Left renal cortex interstitium (tissue), 4 donors: ENCODE results near the gene MRGPRD. TPM values are rescaled to one million over a fixed set of nuclear protein-coding genes. Genes with fewer than 3 reads are reported as not detected.

Experiments used
- DNase-seq, 4 donors: peaks; one replicate each; pipeline ENCODE4 v3.0.0-alpha.2; 2013; ENCODE audit warnings: low read depth in 4 of 4, low spot score in 2 of 4, missing footprints in 1 of 4
- polyA plus RNA-seq, 4 donors: library from polyadenylated mRNA; unstranded; fragments of 120-200 nt; gene quantifications; one replicate each; pipeline ENCODE4 v1.2.1, GENCODE V29; 2013; ENCODE audit not compliant: insufficient read length in 4 of 4

The MRGPRD gene, protein sequence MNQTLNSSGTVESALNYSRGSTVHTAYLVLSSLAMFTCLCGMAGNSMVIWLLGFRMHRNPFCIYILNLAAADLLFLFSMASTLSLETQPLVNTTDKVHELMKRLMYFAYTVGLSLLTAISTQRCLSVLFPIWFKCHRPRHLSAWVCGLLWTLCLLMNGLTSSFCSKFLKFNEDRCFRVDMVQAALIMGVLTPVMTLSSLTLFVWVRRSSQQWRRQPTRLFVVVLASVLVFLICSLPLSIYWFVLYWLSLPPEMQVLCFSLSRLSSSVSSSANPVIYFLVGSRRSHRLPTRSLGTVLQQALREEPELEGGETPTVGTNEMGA
- under 1 TPM in 1 of 4 donors, not detected in 3; 0.11 TPM for polyA plus RNA-seq

DNA sequence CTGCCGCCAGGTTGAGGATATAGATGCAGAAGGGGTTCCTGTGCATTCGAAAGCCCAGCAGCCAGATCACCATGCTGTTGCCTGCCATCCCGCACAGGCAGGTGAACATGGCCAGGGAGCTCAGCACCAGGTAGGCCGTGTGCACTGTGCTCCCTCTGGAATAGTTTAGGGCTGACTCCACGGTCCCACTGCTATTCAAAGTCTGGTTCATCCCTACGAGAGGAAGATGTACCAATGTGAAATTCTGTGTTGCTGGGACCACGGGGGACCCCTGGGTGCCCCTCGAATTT is at the start of gene MRGPRD:
MRGPRD (minus strand) TSS at position 211 of the 290 bp plus-strand sequence; CDS start at position 211, 0 bp downstream.
- DNase-seq, result no peak

- no peak for DNase-seq
These were observed 49.5 kb upstream of the MRGPRD start for GRCh38 chr11:69030301-69030700.

GRCh38 chr11:69027704-69028372 is 47.1 kb upstream of the MRGPRD start:
- DNase-seq, result no peak

DNA sequence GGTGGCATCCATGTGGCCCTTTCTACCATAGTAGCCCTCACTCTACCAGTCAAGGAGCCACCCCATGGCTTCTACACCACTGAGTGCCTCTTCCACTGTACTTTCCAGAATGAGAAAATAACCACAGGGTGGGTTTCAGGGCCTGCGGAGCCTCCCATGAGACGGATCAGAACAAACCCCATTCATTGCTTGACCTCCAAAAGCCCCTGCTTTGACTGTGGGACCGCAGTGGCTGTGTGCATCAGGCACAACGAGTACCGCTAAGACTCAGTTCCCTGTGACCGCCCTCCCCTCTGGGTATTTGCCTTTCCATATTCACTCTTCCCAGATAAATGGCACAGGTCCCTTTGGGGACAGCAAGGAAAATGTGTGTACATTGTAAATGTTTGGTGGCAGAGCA is 43.7 kb upstream of the MRGPRD start:
- DNase-seq, result no peak

DNA sequence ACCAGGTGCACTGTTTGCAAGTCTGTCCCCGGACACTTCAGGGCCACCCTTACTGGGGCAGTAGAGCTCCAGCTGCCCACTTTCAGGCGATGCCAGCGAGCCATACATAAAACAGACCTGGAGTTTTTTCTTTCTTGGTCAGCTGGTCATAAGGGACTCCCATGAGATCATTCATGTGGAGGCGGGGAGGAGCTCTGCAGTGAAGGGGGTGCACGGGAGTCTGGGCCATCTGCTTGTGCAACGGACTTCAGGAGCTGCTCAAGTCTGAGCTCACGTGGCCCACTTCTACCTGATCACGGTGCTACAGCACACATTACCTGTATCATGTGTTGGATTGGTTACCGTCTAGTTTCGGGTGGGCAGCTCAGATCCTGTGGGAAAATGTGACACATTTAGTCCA is 41.5 kb upstream of the MRGPRD start:
- DNase-seq, result no peak

DNA sequence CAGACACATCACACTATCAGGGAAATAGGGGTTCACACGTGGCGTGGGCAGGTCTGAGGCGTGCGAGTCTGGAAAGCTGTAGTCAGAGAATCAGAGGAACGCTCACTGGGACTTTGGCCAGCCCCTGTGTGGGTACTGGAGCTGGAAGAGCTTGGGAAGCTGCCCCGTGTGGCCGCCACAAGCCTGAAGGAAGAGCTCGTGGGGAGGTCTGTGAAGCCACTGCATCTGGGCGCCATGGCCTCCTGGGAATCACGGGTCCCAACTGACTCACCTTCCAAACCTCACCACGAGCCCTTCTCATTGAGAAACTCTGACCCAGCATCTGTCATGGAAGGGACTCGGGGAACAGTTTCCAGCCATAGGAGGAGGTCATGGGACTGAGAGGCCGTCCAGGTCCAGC is 38.1 kb upstream of the MRGPRD start:
- DNase-seq, result no peak

DNA sequence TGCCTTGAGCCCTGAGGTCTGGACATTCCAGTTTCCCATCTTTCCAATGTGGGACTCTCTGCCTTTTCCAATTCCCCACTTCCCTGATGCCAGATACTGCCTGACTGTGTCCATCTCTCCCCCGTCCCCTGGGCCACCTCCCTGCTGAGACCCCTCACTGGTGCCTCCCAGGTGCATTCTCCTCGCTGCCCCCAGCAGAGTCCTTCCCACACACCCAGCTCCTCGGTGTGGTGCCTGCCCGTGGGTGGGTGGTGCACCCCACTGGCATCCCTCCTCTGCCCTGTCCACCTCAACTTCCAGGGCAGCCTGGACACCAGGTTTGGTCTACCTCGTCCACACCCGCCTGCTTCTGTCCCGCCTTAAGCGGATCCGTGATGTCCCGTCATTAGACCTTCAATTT is 37.2 kb upstream of the MRGPRD start:
- DNase-seq, result no peak

DNA sequence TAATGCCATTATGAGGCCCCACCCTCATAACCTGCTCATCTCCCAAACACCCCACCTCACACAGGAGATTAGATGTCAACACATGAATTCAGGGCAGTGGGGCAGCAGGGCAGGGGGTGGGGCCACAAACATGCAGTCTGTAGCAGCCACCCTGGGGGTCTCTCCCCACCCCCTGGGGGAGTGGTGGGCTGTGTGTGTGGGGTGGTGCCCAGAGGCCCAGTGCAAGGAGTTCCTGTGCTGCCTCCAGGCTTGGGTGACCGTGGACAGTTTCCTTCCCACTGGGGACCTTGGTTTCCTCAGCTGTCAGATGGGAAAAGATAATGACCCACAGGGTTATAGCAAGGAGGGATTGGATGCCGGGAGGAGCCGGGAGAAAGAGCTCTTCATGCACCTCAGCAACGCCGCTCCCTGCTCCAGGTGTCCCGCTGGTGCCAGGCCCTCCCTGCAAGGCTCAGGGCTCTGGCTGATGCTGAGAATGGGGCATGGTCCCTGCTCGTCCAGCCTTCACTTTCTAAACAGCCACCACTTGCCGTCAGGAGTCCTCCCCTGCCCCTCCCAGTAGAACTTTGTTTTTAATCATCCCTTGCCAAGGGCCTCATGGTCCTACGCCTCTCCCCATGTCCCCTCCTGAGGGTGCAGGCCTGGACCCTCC is 34.2 kb upstream of the MRGPRD start:
- DNase-seq, result no peak

DNA sequence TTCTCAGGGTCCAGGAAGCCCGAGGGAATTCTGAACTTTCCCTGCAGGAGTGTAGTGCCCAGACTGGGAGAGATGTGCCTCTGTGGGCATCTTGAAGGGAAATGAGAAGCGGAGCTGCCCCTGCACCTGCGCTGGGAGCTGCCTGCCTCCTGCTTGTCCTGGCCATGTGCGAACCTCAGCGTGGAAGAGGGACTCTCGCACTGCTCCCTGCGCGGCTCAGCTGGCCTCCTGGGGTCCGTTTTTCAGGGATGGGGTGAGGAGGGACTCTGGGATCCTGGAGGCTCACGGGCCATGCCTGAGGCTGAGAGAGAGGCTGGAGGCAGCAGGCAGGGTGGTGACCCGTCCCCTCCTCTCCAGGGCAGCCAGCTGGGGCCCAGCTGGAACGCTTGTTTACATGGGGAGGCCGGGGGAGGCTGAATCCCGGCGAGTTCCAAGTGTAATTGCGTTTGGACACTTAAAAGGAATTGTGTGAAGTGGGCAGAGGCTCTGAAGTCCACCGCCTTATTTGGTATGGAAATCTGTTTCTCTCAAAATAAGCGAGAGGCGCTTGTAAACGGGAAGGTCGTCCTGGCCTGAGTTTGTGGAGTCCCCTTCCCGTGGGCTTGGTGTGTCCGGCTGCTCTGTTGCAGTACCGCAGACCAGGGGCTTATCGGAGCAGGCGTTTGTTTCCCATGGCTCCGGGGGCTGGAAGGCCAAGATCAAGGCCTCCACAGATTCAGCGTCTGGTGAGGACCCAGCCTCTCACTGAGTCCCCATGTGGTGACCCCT is 33.5 kb upstream of the MRGPRD start:
- peak in 1 of 4 donors; percentile 62 for DNase-seq

DNA sequence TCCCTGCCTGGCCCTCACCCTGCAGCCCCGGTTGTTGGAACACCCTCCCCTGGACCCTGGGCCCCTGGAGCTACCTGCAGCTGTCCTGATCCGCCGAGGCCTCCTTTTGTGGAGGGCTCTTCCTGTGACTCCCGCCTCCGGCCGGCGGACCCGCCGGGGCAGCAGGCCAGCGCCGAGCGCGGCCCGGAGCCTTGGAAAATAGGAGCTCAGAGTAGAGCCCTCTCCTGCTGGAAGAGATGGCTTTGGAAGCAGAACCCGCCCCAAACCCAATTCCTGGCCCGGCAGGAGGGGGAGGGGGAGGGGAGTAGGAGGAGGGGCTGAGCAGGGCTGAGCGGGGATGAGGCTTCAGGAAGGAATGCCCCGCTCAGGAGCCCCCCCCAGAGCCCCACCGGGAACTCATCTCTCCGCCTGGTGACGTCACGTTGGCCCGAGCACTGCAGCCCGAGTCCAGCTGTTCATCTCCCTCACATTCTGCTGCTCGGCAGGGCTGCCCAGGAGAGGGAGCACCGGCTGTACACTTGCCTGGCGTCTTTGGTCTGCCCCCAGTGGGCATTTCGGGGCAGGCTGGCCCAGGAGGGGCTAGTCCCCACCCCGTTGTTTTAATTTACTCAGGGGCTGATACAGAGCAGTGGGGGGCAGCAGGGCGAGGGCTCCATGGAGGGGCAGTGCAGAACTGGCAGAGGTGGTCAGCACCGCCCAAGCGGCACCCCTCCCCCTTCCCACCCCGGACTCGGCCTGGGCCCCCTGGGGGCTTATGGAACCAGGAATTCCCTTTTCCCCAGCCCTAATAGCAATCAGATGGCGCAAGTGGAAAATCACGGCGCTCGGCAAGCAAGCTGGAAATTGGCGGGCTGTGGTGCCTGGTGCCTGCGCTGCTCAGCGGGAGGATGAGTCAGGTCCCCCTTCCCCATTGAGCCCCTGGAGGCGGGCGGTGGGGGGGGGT is 32.5 kb upstream of the MRGPRD start, which contains the start of gene MRGPRF:
MRGPRF (minus strand) TSS at position 238 of the 943 bp plus-strand sequence. CDS start 3,345 bp downstream, outside the sequence.
- DNase-seq, result no peak

DNA sequence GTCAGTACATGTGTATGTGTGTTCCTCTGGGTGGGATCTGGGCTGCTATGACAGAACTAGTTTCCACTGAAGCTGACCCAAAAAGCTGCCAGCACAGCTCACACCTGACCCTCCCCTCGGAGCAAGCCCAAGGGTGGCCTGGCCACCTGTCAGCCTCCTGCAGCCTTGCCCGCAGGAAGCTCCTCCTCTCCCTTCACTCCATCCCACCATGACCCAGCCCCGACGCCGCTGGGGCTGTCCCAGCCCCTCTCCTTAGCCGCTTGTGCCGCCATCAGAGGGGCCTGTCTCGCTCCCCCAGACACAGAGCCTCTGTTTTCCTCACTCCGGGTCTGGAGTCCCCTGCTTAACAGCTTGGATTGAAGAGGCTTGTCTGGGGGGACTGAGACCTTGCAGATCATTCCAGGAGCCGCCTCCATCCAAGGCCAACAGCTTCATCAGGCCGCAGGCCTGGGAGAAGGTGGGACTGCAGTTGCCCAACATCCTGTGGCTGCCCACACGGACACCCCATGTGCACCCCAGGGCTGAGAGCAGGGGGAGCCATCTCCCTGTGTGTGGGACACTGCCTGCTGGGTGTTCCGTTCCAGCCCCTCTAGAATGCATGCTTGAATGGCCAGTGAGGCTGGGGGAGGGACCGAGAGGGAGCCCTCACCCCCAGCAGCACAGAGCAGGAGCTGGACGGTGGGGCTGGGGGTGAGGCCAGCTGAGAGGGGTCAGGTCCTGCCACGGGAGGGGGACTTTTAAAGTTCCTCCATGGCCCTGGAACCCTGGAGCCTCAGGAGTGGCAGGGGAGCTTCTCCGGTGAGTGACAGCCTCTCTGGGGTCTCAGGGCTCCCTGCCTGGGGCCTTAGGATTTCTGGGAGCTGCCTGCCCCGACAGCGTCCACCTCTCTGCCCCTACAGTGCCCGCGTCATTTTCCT is 31.6 kb upstream of the MRGPRD start:
- no peak for DNase-seq

- no peak for DNase-seq
These were observed 30.9 kb upstream of the MRGPRD start for GRCh38 chr11:69011624-69012091.

DNA sequence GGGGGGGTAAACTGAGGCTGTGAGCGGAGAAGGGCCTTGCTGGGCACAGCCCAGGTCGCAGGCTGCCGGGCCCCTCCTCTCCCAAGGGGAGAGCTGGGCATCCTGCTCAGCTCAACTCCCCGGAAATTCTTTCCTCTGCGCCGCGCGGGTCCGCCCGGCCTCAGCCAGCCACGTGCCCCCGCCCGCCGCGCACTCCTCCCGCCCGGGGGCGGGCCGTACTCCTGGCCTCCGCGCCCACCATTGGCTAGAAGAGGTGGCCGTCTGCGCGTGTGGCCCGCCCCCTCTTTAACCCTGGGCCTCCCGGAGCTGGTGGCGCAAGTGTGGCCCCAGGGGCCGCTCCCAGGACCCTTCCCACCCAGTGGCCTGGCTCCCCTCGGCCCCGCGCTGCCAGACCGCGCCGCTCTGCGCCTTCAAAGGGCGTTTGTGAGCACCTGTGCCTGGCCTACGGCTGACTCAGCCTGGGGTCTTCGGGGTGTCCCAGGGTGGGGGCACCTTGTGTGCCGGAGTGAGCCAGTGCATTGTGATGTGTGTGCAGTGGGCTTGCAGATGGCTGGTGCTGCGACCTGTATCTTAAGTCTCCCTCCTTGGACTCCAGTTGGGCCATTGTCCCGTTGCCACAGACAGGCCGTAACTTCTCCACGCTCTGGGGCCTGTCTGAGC is 30.3 kb upstream of the MRGPRD start:
- DNase-seq, result peak in 1 of 4 donors; percentile 71

- DNase-seq, result no peak
These were observed 29.6 kb upstream of the MRGPRD start for GRCh38 chr11:69010361-69010891.

GRCh38 chr11:69009441-69010211 is 28.8 kb upstream of the MRGPRD start:
- DNase-seq, result no peak

DNA sequence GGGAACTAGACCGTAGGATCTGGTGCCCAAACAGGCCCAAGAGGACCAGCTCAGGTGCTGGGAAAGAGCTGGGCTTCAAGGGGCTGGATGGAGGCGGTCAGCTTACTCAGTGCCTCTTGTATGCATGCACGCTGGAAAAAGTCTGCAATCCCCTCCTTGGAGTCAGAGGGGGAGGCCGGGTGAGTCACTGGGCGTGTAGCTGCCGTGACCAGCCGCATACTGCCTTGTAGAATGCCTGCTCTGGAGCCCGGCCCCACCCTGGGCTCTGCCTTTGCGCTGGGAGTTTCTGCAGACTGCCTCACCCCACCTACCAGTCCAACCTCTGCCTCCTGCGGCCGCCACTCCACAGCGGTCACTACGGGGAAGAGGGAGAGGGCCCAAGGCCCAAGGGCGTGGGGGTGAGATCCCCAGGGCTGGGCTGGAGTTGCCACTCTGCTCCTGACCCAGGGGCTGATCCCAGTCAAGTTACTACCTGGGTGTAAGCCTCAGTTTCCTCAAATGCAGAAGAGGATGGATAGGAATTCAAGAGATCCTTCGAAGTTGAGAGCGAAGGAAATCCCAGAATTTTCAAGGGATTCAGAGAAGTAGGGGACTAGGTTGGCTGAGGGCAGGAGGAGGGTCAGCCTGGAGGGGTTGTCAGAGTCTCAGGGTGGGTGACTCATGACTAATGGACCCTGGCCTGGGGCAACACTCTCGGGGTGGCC is 28.1 kb upstream of the MRGPRD start:
- no peak for DNase-seq
